Heart left ventricle (tissue), 16 donors: ENCODE data around the gene GTF3C1. TPM values are rescaled to one million over a fixed set of nuclear protein-coding genes. Genes with fewer than 3 reads are reported as not detected.

Experiments used
- ATAC-seq, 4 donors: fragments of 200-7000 bp; cut with Tn5 transposase; one replicate each; pipeline ENCODE4 v1.9.1; 2020 to 2022; ENCODE audit warnings: moderate library complexity in 4 of 4, mild to moderate bottlenecking in 3 of 4, moderate number of reproducible peaks in 1 of 4
- DNase-seq, 5 donors: peaks; one replicate each; pipeline ENCODE4 v3.0.0-alpha.2; 2020
- H3K27ac ChIP-seq, 12 donors: fragments of 200-600 bp; sonication (generic) in 4 of 12; one replicate each; pipeline versions ENCODE4 v1.5.0 to v1.8.0; 2016 to 2022; ENCODE audit warnings: mild to moderate bottlenecking in 2 of 12
- H3K27me3 ChIP-seq, 9 donors: fragments of 200-600 bp; sonication (generic) in 2 of 9; one replicate each; pipeline versions ENCODE4 v1.5.1 to v1.8.0; 2016 to 2022; ENCODE audit warnings: mild to moderate bottlenecking in 3 of 9
- H3K36me3 ChIP-seq, 9 donors: fragments of 200-600 bp; sonication (generic) in 2 of 9; one replicate each; pipeline versions ENCODE4 v1.5.0 to v1.8.0; 2018 to 2022; ENCODE audit warnings: mild to moderate bottlenecking in 2 of 9
- H3K4me1 ChIP-seq, 12 donors: fragments of 200-600 bp; sonication (generic) in 4 of 12; one replicate each; pipeline versions ENCODE4 v1.5.0 to v1.8.0; 2016 to 2022; ENCODE audit warnings: mild to moderate bottlenecking in 3 of 12
- H3K4me3 ChIP-seq, 12 donors: fragments of 200-600 bp; sonication (generic) in 4 of 12; one replicate each; pipeline versions ENCODE4 v1.5.0 to v1.8.0; 2017 to 2022; ENCODE audit warnings: mild to moderate bottlenecking in 9 of 12, moderate library complexity in 4 of 12
- H3K9me3 ChIP-seq, 12 donors: fragments of 200-600 bp; sonication (generic) in 4 of 12; one replicate each; pipeline versions ENCODE4 v1.5.0 to v1.8.0; 2016 to 2022; ENCODE audit warnings: mild to moderate bottlenecking in 1 of 12
- CTCF ChIP-seq, 12 donors: fragments of 200-600 bp; sonication (generic) in 4 of 12; IDR thresholded peaks; one replicate each; pipeline versions ENCODE4 v1.5.0 to v1.8.0; 2018 to 2022; ENCODE audit warnings: antibody characterized with exemption in 12 of 12, mild to moderate bottlenecking in 5 of 12
- POLR2A ChIP-seq, 2 donors: fragments of 450-650 bp; IDR thresholded peaks; one replicate each; pipeline ENCODE4 v1.6.1; 2017; ENCODE audit warnings: antibody characterized with exemption in 2 of 2, mild to moderate bottlenecking in 2 of 2, moderate library complexity in 2 of 2
- WGBS, 4 donors: extraction: QIAGEN DNeasy Blood & Tissue Kit in 2 of 4; methylation state at CpG; one replicate each; pipeline versions ENCODE4 v1.1.5 to v1.1.7; 2013 to 2018; 5-methylcytosine and 5-hydroxymethylcytosine counted together
- intact Hi-C, 10 donors: fragments of 100-400 bp; cut with DNase I; formaldehyde crosslinking; loops; one replicate each; pipeline versions ENCODE4 v1.11.1 to v1.14.2; 2022
- polyA plus RNA-seq, 2 donors: library from polyadenylated mRNA; stranded (reverse); fragments of 200-250 nt; gene quantifications; one replicate each; pipeline ENCODE4 v1.2.3, GENCODE V29; 2013
- total RNA-seq, 9 donors: library from RNA; depleted of rRNA in 2 of 9; stranded (reverse); fragments of >200 nt in 2 of 9; fragmentation: NEBNext Ultra II Directional in 3 of 9; extraction: Animal tissue kit (Norgen Biotek cat#: 25700) in 3 of 9; gene quantifications; one replicate each; pipeline versions ENCODE4 v1.1.0 to v1.2.4, GENCODE V29; 2016 to 2023
- donor health status: ischemic (EF 13 %, LVEDD 7.1; RV severe dilation, severe dysfunction).
- donor health status: healthy with polysubstance abuse.
- donor health status: DM: no; HTN: yes; CAD: no.
- donor health status: DM: no; HTN: no; CAD: no.
- donor health status: ischemic (EF 25% LVEDD 6.9; RV normal size, moderate dysfunction).
- donor health status: ischemic (EF 25% LVEDD 5.7; RV mildly dilated, moderate dysfunction).
- donor health status: healthy.
- donor health status: DM: yes; HTN: yes; CAD: no.
- donor health status: ischemic (EF 35%, LVEDD 5.7; RV mildly dilated, moderate dysfunction).
- donor health status: nonischemic (EF 11% LVEDD 7.7; RV severe dilation, severe dysfunction).
- donor health status: DM: yes; HTN: yes; CAD: no.
- donor health status: PGD.
- donor health status: ischemic (EF 29% LVEDD 5.4; RV normal size, mild dysfunction).
- donor health status: nonischemic (EF 23%, LVEDD 6.1; RV moderate dilation, normal function).

GTF3C1 gene
- total and polyA plus RNA-seq, 11 donors: 48.1 to 80.3 (median 69.5) TPM

- Histone ChIP-seq H3K4me3 (no peak overlapping the region), H3K27me3 (peaks cover 0 to 41% (median 14%) of the 10 kb centered on the region in 9 donors), H3K4me1 (peaks cover 0 to 30% (median 0%) of the 10 kb centered on the region in 12 donors), H3K27ac (peak overlapping the region in 1 of 12 donors; percentile 46), H3K9me3 (peaks cover 0 to 14% (median 10%) of the 10 kb centered on the region in 12 donors), H3K36me3 (peaks cover 0 to 26% (median 0%) of the 10 kb centered on the region in 9 donors)
- peak in 3 of 4 donors; percentile 11 to 35 (median 33) for ATAC-seq
- WGBS, 4 donors: 75 to 86% (median 84%) methylated on average over 4 of the region's 4 CpGs
- intact Hi-C loops: no loop called here
- no peak for TF ChIP-seq CTCF (IDR thresholded peaks at IDR 0.05)
- no peak for TF ChIP-seq POLR2A (IDR thresholded peaks at IDR 0.05)
- DNase-seq: peak in 2 of 5 donors; percentile 6 to 60
Observed at GRCh38 chr16:27446721-27447120, 103.0 kb downstream of the GTF3C1 start.

- Histone ChIP-seq H3K4me3 (no peak overlapping the region), H3K9me3 (peaks cover 0 to 14% (median 10%) of the 10 kb centered on the region in 12 donors), H3K27ac (no peak overlapping the region), H3K36me3 (peaks cover 0 to 26% (median 0%) of the 10 kb centered on the region in 9 donors), H3K4me1 (peaks cover 0 to 21% (median 0%) of the 10 kb centered on the region in 12 donors), H3K27me3 (peaks cover 0 to 34% (median 14%) of the 10 kb centered on the region in 9 donors)
- ATAC-seq: no peak
- WGBS, 4 donors: 85 to 96% (median 91%) methylated on average over 12 of the region's 12 CpGs
- intact Hi-C loops: no loop called here
- peak in 1 of 5 donors; percentile 2 for DNase-seq
- TF ChIP-seq POLR2A (IDR thresholded peaks at IDR 0.05) (no peak), CTCF (IDR thresholded peaks at IDR 0.05) (no peak)
Observed at GRCh38 chr16:27445502-27446175, 104.1 kb downstream of the GTF3C1 start.

GRCh38 chr16:27444470-27444869 lies 105.2 kb downstream of the GTF3C1 start:
- no peak for TF ChIP-seq CTCF (IDR thresholded peaks at IDR 0.05)
- TF ChIP-seq POLR2A (IDR thresholded peaks at IDR 0.05): no peak
- 88 to 93% (median 91%) methylated on average over 5 of the region's 5 CpGs for WGBS, 4 donors
- H3K36me3 ChIP-seq: peaks cover 0 to 30% (median 0%) of the 10 kb centered on the region in 9 donors
- peaks cover 0 to 14% (median 10%) of the 10 kb centered on the region in 12 donors for H3K9me3 ChIP-seq
- peaks cover 0 to 10% (median 0%) of the 10 kb centered on the region in 12 donors for H3K4me1 ChIP-seq
- H3K27me3 ChIP-seq: peaks cover 0 to 24% (median 9%) of the 10 kb centered on the region in 9 donors
- intact Hi-C loops: no loop called here
- DNase-seq (no peak), ATAC-seq (no peak)
- no peak overlapping the region for H3K27ac ChIP-seq
- H3K4me3 ChIP-seq: no peak overlapping the region

- peaks cover 0 to 22% (median 7%) of the 10 kb centered on the region in 9 donors for H3K27me3 ChIP-seq
- peaks cover 0 to 5% (median 0%) of the 10 kb centered on the region in 12 donors for H3K4me1 ChIP-seq
- H3K9me3 ChIP-seq: peaks cover 0 to 14% (median 10%) of the 10 kb centered on the region in 12 donors
- ATAC-seq: no peak
- WGBS, 4 donors: 17 to 45% (median 36%) methylated on average over 2 of the region's 2 CpGs
- H3K36me3 ChIP-seq: peaks cover 0 to 34% (median 0%) of the 10 kb centered on the region in 9 donors
- no peak overlapping the region for H3K27ac ChIP-seq
- no peak for DNase-seq
- no peak for TF ChIP-seq POLR2A (IDR thresholded peaks at IDR 0.05)
- no peak for TF ChIP-seq CTCF (IDR thresholded peaks at IDR 0.05)
- intact Hi-C loops: no loop called here
- H3K4me3 ChIP-seq: no peak overlapping the region
Observed at GRCh38 chr16:27444015-27444414, 105.7 kb downstream of the GTF3C1 start.
